K562 (cell line): ENCODE data around the gene WIPF2. TPM values are rescaled to one million over a fixed set of nuclear protein-coding genes. Genes with fewer than 3 reads are reported as not detected.

Experiments
- C11orf30 ChIP-seq: fragments of 450-650 bp; IDR thresholded peaks from 2 replicates; pipeline ENCODE4 v1.6.1; 2016; ENCODE audit warnings: low read depth, mild to moderate bottlenecking
- CTBP1 ChIP-seq: fragments of 450-650 bp; IDR thresholded peaks from 2 replicates; pipeline ENCODE4 v1.6.1; 2016; ENCODE audit warnings: borderline replicate concordance
- FOSL1 ChIP-seq: fragments of 200-800 bp; sonication (Bioruptor generic); conservative IDR thresholded peaks from 2 replicates; pipeline ENCODE4 v1.6.1; 2016; ENCODE audit warnings: missing genetic modification characterization, missing compliant biosample characterization
- NR1H2 ChIP-seq: sonication (generic); formaldehyde crosslinking; IDR thresholded peaks from 2 replicates; pipeline ENCODE4 v1.4.0; 2020; ENCODE audit warnings: mild to moderate bottlenecking, missing genetic modification reagents
- RBBP5 ChIP-seq: fragments of 200-600 bp; sonication (generic); IDR thresholded peaks from 2 replicates; pipeline ENCODE4 v1.6.1; 2012; ENCODE audit warnings: borderline replicate concordance, mild to moderate bottlenecking, low read length, control low read depth, inconsistent platforms; ENCODE audit not compliant: insufficient read depth, poor library complexity, severe bottlenecking
- RREB1 ChIP-seq: fragments of 250-450 bp; sonication (Bioruptor Pico); IDR thresholded peaks from 2 replicates; pipeline ENCODE4 v1.4.0; 2020
- TCF7L2 ChIP-seq: fragments of 150-350 bp; IDR thresholded peaks from 2 replicates; pipeline ENCODE4 v1.6.1; 2016; ENCODE audit warnings: low read depth, mild to moderate bottlenecking, low read length, moderate library complexity
- ZNF699 ChIP-seq: fragments of 250-450 bp; sonication (Bioruptor Pico); IDR thresholded peaks from 2 replicates; pipeline ENCODE4 v1.8.0; 2021; ENCODE audit warnings: mild to moderate bottlenecking, moderate library complexity; ENCODE audit not compliant: insufficient replicate concordance
- polyA plus RNA-seq, 8 experiments: library from polyadenylated mRNA; depleted of rRNA in 4 of 8; stranded (reverse) in 5 of 8; unstranded in 3 of 8; fragments of >200 nt; fragmentation: Nextera tagmentation in 2 of 8; fragmentation: Illumina TruSeq in 1 of 8; extraction: Ambion mirVana in 2 of 8; extraction: Trizol in 1 of 8; gene quantifications; 2 replicates each; pipeline versions ENCODE4 v1.2.1 to v1.2.3, GENCODE V29; 2011 to 2014; ENCODE audit warnings: inconsistent platforms in 1 of 8, missing spikeins in 1 of 8
- total RNA-seq, 7 experiments: library from RNA; depleted of rRNA in 6 of 7; stranded (reverse); fragments of >200 nt in 6 of 7; fragmentation: Illumina TruSeq in 2 of 7; extraction: Trizol in 2 of 7; gene quantifications; 2 replicates each; pipeline versions ENCODE4 v1.2.1 to v1.2.3, GENCODE V29; 2011 to 2021; ENCODE audit warnings: low replicate concordance in 1 of 7
- TF ChIP-seq, protein P1 (sequence below): fragments of 450-650 bp; IDR thresholded peaks from 2 replicates; pipeline ENCODE4 v1.6.1; 2016; ENCODE audit warnings: mild to moderate bottlenecking, moderate library complexity

Gene WIPF2
- total and polyA plus RNA-seq, 9 of the 15 experiments (the other 6 are each of a cell fraction or from before 2014, with no cell fraction given), result 3.6 to 15.0 (median 5.3) TPM

DNA sequence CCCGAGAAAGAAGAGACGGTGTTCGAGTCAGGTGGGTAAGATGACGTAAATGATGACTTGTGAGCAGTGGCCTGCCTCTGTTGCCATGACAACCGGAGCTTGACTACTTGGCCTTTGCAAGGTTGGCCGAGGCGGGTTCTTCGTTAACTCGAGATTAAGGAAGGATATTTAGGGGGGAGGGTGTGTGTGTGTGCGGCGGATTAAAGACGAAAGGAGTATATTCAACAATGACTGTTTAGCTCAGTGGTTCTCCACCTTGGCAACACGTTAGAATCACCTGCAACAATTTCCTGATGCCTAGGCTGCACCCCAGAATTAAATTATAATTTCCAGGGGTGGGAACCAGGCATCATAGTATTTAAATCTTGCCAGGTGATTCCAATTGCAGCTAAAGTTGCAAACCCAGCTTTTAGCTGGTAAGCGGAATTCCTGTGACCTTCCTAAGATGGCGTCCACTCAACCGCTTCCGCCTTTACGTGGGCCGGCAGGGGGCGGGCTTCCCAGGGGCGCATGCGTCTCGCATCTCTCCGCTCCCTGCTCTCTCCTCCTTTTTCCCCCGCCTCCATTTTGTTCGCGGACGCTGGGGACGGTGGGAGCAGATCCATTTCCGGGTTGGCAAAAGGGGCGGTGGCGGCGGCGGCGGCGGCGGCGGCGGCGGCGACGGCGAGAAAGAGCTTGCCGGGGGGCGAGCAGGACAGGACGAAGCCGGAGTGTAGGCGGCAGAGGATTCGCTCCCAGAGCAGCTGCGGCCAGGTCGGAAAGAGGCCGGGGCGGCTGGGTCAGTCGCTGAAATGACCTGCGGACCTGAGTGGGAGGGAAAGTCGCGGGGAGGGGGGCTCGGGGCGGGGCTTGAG lies at the start of gene WIPF2 (continued):
- TF ChIP-seq, protein P1, sequence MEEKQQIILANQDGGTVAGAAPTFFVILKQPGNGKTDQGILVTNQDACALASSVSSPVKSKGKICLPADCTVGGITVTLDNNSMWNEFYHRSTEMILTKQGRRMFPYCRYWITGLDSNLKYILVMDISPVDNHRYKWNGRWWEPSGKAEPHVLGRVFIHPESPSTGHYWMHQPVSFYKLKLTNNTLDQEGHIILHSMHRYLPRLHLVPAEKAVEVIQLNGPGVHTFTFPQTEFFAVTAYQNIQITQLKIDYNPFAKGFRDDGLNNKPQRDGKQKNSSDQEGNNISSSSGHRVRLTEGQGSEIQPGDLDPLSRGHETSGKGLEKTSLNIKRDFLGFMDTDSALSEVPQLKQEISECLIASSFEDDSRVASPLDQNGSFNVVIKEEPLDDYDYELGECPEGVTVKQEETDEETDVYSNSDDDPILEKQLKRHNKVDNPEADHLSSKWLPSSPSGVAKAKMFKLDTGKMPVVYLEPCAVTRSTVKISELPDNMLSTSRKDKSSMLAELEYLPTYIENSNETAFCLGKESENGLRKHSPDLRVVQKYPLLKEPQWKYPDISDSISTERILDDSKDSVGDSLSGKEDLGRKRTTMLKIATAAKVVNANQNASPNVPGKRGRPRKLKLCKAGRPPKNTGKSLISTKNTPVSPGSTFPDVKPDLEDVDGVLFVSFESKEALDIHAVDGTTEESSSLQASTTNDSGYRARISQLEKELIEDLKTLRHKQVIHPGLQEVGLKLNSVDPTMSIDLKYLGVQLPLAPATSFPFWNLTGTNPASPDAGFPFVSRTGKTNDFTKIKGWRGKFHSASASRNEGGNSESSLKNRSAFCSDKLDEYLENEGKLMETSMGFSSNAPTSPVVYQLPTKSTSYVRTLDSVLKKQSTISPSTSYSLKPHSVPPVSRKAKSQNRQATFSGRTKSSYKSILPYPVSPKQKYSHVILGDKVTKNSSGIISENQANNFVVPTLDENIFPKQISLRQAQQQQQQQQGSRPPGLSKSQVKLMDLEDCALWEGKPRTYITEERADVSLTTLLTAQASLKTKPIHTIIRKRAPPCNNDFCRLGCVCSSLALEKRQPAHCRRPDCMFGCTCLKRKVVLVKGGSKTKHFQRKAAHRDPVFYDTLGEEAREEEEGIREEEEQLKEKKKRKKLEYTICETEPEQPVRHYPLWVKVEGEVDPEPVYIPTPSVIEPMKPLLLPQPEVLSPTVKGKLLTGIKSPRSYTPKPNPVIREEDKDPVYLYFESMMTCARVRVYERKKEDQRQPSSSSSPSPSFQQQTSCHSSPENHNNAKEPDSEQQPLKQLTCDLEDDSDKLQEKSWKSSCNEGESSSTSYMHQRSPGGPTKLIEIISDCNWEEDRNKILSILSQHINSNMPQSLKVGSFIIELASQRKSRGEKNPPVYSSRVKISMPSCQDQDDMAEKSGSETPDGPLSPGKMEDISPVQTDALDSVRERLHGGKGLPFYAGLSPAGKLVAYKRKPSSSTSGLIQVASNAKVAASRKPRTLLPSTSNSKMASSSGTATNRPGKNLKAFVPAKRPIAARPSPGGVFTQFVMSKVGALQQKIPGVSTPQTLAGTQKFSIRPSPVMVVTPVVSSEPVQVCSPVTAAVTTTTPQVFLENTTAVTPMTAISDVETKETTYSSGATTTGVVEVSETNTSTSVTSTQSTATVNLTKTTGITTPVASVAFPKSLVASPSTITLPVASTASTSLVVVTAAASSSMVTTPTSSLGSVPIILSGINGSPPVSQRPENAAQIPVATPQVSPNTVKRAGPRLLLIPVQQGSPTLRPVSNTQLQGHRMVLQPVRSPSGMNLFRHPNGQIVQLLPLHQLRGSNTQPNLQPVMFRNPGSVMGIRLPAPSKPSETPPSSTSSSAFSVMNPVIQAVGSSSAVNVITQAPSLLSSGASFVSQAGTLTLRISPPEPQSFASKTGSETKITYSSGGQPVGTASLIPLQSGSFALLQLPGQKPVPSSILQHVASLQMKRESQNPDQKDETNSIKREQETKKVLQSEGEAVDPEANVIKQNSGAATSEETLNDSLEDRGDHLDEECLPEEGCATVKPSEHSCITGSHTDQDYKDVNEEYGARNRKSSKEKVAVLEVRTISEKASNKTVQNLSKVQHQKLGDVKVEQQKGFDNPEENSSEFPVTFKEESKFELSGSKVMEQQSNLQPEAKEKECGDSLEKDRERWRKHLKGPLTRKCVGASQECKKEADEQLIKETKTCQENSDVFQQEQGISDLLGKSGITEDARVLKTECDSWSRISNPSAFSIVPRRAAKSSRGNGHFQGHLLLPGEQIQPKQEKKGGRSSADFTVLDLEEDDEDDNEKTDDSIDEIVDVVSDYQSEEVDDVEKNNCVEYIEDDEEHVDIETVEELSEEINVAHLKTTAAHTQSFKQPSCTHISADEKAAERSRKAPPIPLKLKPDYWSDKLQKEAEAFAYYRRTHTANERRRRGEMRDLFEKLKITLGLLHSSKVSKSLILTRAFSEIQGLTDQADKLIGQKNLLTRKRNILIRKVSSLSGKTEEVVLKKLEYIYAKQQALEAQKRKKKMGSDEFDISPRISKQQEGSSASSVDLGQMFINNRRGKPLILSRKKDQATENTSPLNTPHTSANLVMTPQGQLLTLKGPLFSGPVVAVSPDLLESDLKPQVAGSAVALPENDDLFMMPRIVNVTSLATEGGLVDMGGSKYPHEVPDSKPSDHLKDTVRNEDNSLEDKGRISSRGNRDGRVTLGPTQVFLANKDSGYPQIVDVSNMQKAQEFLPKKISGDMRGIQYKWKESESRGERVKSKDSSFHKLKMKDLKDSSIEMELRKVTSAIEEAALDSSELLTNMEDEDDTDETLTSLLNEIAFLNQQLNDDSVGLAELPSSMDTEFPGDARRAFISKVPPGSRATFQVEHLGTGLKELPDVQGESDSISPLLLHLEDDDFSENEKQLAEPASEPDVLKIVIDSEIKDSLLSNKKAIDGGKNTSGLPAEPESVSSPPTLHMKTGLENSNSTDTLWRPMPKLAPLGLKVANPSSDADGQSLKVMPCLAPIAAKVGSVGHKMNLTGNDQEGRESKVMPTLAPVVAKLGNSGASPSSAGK, result no peak
- TF ChIP-seq TCF7L2 (no peak), ZNF699 (no peak), RBBP5 (peak; percentile 49), CTBP1 (peak; percentile 83), RREB1 (CRISPR knock-in tag) (peak; percentile 83; the same call in 1 of the 2 replicates), NR1H2 (CRISPR knock-in tag) (no peak), C11orf30 (no peak), FOSL1 (tag) (no peak)
